Fibroblast of the aortic adventitia (primary cell): ENCODE results near the gene ZFYVE28. TPM values are rescaled to one million over a fixed set of nuclear protein-coding genes. Genes with fewer than 3 reads are reported as not detected.

Experiments
- DNase-seq: peaks from one replicate; pipeline ENCODE4 v3.0.0-alpha.2; 2010; ENCODE audit warnings: low read depth
- H3K4me3 ChIP-seq: 2 replicates; pipeline ENCODE4 v1.5.1; 2011; ENCODE audit warnings: low read depth, mild to moderate bottlenecking, control low read depth, low read length, moderate library complexity
- total RNA-seq: library from RNA; depleted of rRNA; stranded (reverse); fragments of >200 nt; gene quantifications from 2 replicates; pipeline ENCODE4 v1.2.3, GENCODE V29; 2012; ENCODE audit warnings: low replicate concordance
- TF ChIP-seq, protein P1 (sequence below): IDR thresholded peaks from 2 replicates; pipeline ENCODE4 v1.5.1; 2011; ENCODE audit warnings: mild to moderate bottlenecking, low read length, control low read depth, inconsistent platforms; ENCODE audit not compliant: insufficient read depth

The ZFYVE28 gene
- total RNA-seq, 1 donor = 14.0 TPM

DNA sequence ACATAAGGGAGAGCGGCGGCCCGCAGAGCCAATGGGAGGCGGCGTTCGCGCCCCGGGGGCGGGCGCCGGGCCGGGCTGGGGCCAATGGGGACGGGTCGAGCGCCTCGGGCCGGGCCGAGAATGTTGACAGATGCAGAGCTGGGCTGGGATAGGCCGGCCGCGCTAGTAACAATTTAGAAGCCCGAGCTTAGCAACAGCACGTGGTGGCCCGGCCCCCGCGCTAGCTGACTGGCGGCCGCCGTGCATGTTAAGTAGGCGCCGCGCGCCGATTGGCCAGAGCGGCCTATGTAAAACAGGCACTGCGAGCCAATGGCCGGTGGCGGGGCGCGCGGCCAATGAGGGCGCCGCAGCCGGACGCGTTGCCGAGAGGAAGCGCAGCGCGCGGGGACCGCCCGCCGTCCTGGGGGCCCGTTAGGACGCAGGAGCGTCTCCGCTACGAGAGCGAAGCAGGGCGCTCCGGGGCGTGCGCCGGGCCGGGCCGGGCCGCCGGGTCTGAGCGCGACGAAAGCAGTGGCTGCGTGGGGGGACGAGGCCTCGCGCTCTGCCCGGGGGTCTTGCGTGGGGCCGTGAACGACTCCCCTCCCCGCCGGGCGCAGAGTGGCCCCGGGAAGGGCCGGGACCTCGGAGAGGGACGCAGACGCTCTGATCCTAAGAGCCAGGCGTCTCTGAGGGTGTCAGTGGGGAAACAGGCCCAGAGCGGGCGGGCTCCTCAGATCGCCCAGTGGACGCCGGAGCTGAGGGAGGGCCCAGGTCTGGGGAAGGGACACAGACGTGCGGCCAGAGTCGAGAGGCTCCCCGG lies 156.1 kb downstream of the ZFYVE28 start:
- peak overlapping the region; percentile 70 for H3K4me3 ChIP-seq
- TF ChIP-seq, protein P1, sequence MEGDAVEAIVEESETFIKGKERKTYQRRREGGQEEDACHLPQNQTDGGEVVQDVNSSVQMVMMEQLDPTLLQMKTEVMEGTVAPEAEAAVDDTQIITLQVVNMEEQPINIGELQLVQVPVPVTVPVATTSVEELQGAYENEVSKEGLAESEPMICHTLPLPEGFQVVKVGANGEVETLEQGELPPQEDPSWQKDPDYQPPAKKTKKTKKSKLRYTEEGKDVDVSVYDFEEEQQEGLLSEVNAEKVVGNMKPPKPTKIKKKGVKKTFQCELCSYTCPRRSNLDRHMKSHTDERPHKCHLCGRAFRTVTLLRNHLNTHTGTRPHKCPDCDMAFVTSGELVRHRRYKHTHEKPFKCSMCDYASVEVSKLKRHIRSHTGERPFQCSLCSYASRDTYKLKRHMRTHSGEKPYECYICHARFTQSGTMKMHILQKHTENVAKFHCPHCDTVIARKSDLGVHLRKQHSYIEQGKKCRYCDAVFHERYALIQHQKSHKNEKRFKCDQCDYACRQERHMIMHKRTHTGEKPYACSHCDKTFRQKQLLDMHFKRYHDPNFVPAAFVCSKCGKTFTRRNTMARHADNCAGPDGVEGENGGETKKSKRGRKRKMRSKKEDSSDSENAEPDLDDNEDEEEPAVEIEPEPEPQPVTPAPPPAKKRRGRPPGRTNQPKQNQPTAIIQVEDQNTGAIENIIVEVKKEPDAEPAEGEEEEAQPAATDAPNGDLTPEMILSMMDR = no peak
- peak; percentile 99 for DNase-seq

DNA sequence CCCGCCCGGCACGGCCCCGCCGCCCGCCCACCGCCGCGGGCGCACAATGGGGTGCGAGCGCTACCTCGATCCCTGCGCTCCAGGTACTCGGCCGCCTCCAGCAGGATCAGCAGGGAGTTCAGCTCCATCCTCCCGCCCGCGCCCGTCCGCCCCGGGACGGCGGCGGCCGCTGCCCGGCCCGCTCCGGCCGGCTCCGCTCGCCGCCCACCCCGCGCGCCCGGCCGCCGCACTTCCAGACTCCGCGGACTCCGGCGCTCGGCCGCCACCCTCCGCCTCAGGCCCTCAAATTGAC lies 156.6 kb downstream of the ZFYVE28 start, which contains the start of gene MXD4:
TSS of gene MXD4 (minus strand) at position 257 of the 292 bp plus-strand sequence. CDS start at position 128, 129 bp downstream.
- DNase-seq = no peak
- TF ChIP-seq, protein P1 = no peak
- H3K4me3 ChIP-seq = peak within 1 kb of the TSS; percentile 82

DNA sequence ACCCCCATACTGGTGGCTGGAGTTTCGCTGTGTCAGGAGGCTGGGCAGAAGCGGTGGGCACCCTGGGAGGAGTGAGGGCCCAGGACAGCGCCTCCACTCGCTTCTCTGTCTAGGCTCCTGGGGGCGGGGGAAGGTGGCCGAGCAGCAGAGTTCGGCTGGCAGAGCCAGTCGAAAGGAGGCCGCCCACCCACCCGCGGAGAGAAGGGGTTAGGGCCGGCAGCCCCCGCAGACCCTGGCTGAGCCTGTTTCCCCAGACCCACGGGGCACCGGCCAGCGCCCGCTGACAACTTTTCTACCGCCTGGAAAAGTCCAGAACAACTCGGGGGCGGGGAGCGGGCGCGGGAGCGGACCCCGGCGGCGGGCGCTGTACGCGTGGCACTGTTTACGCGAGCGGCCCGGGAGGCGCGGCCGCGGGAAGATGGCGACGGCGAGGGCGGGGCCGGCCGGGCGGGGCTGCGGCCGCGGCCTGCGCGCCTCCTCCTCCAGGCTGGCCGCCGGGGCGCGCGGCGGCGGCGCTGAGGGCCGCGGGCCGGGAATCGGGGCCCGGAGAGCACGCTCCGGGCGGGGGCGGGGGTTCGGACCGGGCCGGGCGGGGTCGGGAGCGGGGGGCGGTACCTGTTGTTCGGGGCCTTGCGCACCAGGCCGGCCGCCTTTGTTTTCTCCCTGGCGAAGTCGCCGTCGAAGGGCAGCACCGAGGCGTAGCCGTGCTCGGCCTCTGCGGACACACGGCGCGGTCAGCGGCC lies 157.2 kb downstream of the ZFYVE28 start:
- peak; percentile 30 for DNase-seq
- TF ChIP-seq, protein P1 = no peak
- H3K4me3 ChIP-seq = peak overlapping the region; percentile 82

DNA sequence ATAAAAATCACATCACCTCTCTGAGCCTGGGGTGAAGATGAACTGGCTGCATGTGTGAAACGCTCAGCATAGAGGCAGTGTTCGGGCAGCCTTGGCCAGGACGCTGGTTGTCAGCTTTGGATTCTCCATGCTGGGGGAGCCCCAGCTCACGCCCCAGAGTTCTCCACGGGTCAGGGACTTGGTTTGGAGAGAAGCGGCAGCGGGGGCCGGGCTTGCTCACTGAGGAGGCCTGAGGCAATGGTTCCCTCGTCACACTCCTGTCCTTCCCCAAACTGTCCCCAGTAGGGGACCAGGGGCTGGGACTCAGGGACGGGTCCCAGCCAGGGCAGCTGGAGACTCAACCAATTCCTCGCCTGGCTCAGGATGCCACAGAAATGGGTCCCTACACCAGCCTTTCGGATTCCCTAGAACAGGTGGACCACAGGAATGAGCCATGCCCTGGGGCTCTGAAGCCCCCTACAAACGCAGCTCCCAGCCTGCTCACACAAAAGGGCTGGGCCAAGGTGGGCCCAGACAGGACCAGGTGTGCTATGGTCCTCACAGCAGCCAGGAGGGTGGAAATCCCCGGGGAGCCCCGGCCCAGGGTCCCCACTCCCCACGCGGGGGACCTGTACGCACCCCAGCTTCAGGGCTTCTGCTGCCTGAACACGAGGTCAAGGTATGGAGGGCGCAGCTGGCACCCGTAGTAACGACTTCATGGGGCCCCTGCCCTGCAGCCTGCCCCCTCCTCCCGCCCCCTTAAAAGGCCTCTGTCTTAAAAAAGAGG lies 157.9 kb downstream of the ZFYVE28 start:
- TF ChIP-seq, protein P1 = no peak
- H3K4me3 ChIP-seq = peak overlapping the region; percentile 82
- DNase-seq = no peak

DNA sequence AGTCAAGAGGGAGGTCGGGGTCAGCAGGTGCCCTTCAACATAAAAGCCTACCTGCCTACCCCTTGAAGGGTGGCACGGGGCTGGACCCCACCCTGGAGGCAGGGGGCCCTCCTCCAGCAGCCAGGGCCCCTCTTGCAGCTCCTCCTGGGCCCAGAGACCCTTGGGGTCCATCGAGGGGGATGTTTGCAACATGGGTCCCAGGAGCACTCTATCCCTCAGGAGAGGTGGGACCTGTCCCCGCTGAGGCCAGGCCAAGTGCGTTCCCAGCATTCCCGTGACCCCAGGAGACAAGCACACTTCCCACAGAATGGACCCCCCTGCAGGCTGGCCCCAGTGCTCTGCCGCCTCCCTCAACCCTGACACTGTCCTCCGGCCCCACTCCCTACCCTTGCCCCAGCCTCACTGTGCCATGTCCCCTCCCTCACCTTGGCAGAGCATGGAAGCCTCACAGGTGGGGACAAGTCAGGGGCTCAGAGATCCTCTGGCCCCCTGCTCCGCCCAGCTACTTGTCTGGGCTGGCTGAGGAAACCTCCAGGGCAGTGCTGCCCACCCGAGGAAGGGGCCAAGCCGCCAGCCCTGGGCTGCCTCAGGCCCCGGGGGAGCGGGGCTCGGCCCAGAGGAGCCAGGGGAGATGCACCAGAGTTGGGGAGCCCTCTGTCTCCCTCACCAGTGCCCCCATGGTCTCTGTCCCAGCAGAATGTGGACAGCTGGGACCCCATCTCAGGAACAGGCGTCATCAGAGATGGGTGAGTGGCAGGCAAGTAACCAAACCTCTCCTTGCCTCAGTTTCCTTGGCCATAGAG lies 158.7 kb downstream of the ZFYVE28 start:
- H3K4me3 ChIP-seq = peak overlapping the region; percentile 82
- TF ChIP-seq, protein P1 = no peak
- DNase-seq = no peak

DNA sequence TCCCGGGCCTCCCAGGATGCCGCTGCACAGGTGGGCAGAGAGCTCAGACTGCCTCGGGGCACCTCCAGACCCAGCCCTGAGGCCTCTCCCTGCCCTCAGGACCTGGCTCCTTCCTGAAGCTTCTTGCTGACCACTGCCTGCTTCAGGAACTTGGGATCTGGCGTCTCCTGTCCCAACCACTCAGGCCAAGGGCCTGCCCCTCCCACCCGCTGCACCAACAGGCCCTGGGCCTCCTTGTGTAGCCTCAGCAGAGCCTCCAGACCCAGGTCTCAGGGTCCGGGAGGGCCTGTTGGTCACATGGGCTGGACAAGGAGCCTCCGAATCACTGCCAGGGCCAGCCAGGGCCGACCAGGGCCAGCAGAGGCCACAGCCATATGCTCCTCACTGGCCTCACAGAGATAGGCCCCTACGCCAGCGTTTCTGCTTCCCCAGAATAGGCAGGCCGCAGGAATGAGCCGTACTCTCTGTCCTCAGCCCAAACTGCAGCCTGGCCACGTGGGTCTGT lies 159.4 kb downstream of the ZFYVE28 start:
- DNase-seq = no peak
- TF ChIP-seq, protein P1 = no peak
- H3K4me3 ChIP-seq = peak overlapping the region; percentile 82
